Measurements from ENCODE around the gene TMEM161A. TPM values are rescaled to one million over a fixed set of nuclear protein-coding genes. Genes with fewer than 3 reads are reported as not detected.

The TMEM161A gene
- total RNA-seq, 1 donor = 9.3 TPM

DNA sequence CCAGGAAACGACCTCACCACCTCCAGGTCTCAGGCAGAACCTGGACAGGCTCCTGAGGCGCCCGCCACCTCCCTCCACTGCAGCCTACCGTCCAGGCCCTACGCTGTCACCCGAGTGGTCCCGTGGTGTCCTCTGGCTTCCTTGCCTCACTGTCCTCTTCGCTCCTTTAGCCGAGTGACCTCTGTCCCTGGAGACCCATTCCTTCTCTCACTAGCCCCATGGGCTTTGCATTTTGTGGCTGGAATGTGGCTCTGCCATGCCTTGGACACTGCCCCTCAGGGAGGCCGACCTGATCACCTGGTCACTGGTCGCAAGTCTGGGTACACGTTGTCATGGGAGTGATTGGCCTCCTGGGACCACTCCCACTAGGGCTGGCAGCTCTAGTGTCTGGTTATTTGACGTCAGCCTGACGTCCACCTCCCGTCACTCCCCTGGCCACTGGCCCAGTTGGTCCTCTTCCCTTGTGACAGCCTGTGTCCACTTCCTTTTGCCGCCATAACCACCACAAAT, 56.6 kb downstream of the TMEM161A start:
- DNase-seq (ENCODE audit: low read depth) = peak; percentile 21
- TF ChIP-seq CTCF (IDR thresholded peaks at IDR 0.05; ENCODE audit: insufficient read depth, low read length) = no peak
- H3K4me3 ChIP-seq (ENCODE audit: low read depth, low read length) = no peak overlapping the region

GRCh38 chr19:19079571-19079970, 58.7 kb downstream of the TMEM161A start:
- TF ChIP-seq CTCF (IDR thresholded peaks at IDR 0.05; ENCODE audit: insufficient read depth, low read length) = no peak
- no peak overlapping the region for H3K4me3 ChIP-seq (ENCODE audit: low read depth, low read length)
- no peak for DNase-seq (ENCODE audit: low read depth)

DNA sequence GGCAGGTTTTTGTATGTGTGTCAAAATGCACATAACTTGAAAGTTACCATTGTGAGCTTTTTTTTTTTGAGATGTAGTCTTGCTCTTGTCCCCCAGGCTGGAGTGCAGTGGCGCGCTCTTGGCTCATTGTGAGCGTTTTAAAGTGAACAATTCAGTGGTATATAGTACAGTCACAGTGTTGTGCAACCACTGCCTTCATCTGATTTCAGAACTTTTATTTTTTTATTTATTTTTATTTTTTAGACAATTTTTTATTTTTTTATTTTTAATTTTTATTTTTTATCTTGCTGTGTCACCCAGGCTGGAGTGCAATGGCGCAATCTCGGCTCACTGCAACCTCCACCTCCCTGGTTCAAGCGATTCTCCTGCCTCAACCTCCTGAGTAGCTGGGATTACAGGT, 59.5 kb downstream of the TMEM161A start:
- no peak for DNase-seq (ENCODE audit: low read depth)
- TF ChIP-seq CTCF (IDR thresholded peaks at IDR 0.05; ENCODE audit: insufficient read depth, low read length) = no peak
- H3K4me3 ChIP-seq (ENCODE audit: low read depth, low read length) = no peak overlapping the region

DNA sequence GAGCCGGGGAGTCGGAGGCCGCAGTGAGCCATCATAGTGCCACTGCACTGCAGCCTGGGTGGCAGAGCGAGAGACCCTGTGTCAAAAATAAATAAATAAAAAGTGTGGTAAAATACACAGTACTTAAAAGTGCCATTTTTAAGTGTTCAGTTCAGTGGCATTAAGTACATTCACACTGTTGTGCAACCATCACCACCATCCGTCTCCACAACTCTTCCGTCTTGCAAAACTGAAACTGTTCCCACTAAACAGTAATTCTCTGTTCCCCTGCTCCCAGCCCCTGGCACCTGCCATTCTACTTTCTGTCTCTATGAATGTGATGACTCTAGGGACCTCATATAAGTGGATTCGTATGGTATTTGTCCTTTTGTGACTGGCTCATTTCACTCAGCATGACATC, 61.2 kb downstream of the TMEM161A start:
- H3K4me3 ChIP-seq (ENCODE audit: low read depth, low read length) = no peak overlapping the region
- DNase-seq (ENCODE audit: low read depth) = no peak
- TF ChIP-seq CTCF (IDR thresholded peaks at IDR 0.05; ENCODE audit: insufficient read depth, low read length) = no peak

GRCh38 chr19:19076476-19076875, 61.8 kb downstream of the TMEM161A start:
- DNase-seq (ENCODE audit: low read depth) = no peak
- no peak for TF ChIP-seq CTCF (IDR thresholded peaks at IDR 0.05; ENCODE audit: insufficient read depth, low read length)
- H3K4me3 ChIP-seq (ENCODE audit: low read depth, low read length) = no peak overlapping the region

- no peak overlapping the region for H3K4me3 ChIP-seq (ENCODE audit: low read depth, low read length)
- no peak for DNase-seq (ENCODE audit: low read depth)
- no peak for TF ChIP-seq CTCF (IDR thresholded peaks at IDR 0.05; ENCODE audit: insufficient read depth, low read length)
These were observed 63.2 kb downstream of the TMEM161A start for GRCh38 chr19:19075126-19075525.

- no peak for TF ChIP-seq CTCF (IDR thresholded peaks at IDR 0.05; ENCODE audit: insufficient read depth, low read length)
- DNase-seq (ENCODE audit: low read depth) = no peak
- no peak overlapping the region for H3K4me3 ChIP-seq (ENCODE audit: low read depth, low read length)
These were observed 63.9 kb downstream of the TMEM161A start for GRCh38 chr19:19074196-19074882.
